GM18868 (cell line): ENCODE data around the gene NR5A1.

Experiments used
- ATAC-seq: cut with Tn5 transposase; IDR thresholded peaks from one replicate; pipeline ENCODE4 v1.9.1; 2021; ENCODE audit warnings: mild to moderate bottlenecking, moderate library complexity; ENCODE audit not compliant: unreplicated experiment

The NR5A1 gene

DNA sequence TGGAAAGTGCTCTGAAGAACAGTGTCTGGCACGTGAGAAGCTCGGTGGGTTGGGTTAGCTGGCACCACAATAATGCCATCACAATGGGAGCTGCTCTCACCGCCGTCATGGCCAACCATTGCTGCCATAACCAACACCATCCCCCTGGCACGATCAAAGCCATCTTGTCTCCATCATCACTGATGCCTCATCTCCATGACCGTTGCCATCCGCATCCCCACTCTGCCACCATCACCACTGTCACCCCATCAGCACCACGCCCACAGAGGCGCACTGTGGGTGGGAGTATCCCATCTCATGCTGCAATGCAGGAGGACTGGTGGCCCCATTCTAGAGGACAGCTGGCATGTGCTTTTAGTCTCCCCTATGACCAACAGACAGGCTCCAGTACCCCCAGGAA, 23.7 kb downstream of the NR5A1 start:
- no peak for ATAC-seq

DNA sequence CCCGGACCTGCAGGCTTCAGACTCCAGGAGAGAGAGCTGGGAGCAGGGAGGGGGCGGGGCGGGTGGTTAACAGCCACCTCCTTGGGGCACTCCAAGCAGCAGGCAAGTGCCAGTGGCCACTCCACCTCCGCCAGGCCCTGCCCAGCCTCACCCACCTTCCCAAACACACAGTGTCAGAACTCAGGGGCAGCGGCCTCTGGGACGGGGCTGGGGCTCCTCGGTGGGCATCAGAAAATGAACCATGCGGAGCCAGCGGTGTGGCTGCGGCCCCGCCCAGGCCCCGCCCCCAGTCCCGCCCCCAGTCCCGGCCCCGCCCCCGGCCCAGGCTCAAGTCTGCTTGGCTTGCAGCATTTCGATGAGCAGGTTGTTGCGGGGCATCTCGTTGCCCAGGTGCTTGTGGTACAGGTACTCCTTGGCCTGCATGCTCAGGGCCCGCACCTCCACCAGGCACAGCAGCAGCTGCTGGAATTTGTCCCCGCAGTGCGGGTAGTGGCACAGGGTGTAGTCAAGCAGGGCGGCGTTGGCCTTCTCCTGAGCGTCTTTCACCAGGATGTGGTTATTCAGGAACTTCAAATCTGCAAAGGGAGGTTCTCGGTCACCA, 24.7 kb downstream of the NR5A1 start:
- ATAC-seq: no peak

DNA sequence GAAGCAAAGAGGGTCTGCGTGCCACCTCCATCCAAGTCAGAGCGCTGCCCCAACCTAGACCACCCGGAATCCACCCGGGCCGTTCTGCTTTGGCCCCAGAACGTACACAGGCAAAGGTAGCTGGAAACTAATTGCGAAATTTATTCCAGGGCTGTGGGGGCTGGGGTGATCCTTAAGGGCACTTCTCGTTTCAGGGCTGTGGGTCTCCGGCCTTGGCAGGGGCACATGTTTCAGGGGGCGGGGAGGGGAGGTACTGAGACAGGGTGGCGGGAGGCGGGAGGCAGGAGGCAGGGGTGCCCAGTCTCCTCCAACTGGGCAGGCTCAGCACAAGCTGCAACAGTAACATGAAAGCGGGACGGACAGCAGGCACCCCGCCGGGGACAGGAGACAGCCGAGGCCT, 26.1 kb downstream of the NR5A1 start:
- ATAC-seq: no peak

DNA sequence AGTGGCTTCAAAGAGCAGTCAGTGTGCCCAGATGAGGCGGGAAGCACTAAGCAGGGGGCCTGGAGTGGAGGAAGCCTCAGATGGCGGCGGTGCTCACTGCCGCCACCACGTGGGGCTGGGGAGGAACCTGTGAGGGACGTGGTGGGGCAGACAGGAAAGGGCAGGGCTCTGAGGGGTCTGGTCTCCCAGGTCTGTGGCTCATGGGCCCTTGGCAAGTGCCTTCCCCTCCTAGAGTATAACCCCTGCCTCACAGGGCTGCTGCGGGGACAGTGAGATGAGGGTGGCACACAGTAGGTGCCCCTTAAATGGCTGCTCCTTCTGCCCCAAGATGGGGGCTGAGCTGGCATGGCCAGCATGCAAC, 26.6 kb downstream of the NR5A1 start:
- ATAC-seq: peak; percentile 53

DNA sequence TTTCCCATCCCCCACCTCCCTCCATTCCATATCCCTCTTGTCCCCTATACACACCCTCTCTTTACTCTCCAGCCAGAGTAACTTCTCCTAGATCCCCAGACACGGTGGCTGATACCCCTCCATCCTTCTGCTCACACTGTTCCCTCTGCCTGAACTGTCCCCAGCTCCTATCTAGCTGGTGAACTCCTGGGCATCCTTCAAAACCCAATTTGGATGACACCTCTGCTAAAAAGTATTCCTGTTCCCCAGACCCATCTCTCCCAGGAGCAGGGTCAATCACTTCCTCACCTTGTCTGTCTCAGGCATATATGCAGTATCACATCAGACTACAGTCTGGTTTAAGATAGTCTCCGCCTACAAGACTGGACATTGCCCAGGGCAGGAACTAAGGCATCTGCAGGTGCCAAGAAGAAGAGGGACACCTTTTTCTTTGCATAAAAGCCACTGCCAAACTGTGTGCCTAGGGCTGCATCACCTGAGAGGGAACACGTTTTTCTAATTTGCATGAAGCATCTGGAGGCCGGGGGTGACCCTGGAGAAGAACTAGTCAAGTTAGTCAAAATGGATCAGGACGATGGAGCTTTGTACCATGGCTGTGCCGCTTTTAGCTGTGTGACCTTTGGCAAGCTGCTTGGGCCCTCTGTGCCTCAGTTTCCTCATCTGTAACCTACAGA, 27.1 kb downstream of the NR5A1 start:
- no peak for ATAC-seq

DNA sequence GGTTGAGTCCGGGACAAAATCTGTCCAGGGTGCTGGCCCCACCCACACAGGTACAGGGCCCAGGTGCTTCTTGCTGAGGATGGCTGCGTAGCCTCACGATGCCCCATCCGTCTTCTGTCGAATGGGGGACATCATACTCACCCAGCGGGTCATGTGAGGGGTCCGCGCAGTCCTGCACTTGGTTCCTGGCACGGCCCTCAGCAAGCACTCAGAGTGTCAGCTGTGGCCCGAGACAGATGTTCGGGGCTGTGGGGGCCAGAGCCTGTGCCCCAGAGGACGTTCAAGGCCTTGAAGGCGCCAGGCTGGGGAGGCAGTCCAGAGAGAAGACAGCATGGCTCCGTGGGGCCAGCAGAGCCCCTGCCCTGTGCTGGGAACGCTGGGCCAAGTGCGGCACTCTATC, 27.8 kb downstream of the NR5A1 start:
- no peak for ATAC-seq

DNA sequence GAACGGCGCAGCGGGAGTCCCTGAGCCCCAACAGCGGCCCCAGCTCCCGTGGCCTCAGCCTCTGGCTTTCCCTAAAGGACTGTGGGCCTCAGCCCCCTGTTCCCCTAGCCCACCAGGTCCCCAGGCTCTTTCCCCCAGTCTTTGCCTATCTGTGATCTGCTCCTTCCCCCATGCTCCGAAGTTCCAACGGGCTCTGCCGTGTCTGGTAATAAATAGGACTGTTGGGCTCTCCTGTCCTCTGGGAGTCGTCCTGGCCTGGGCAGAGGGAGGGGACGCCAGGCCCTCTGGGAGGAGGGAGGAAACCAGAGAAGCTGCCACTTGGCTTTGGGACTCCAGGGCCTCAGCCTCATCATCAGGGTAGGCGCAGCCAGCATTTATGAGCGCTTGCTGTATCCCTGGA, 28.8 kb downstream of the NR5A1 start:
- no peak for ATAC-seq

DNA sequence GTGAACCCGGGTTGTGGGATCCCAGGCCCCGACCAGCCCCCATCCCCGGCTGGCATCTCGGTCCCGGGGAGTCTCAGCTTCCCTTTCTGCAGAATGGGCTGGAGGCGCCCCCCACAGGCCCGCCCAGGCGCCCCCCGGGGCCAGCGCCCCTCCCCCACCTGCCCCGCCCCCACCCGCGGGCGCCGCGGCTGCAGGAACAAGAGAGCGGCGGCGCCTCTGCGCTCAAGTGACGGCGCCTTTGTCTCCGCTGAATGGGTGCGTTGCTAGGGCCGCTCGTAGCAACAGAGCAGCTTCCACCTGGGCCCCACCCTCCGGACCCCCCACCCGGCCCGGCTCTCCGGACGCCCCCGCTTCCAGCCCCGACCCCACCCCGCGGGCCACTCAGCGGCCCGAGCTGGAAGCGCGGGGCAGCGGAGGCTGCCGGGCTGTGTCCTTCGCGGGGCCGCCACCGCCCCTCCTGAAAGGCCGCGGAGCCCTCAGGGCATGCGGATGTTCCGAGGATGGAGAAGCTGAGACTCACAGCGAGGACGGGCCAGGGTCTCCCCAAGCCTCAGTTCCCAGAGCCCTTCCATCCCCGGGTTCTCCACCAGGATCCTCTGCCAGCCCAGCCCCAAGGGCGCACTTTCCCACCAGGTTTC, 29.4 kb downstream of the NR5A1 start:
- ATAC-seq: no peak

DNA sequence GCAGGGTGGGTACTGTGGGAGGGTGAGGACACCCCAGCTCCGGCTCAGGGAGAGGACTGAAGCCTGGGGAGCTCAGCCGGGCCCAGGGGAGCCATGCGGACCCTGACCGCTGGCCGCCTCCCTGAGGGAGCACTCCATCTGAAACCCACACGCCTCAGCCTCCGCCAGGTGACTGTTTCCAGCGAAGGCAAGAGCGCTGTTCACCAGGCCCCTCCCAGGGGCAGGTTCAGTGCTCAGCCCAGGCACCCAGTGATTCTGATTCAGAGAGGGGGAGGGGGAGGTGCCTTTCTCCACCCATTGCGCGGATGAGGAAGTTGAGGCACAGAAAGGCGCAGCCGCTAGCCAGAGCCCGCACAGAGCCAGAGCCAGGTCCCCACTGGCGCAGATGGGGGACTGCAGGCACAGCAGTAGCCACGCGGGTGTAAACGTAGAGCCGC, 30.0 kb downstream of the NR5A1 start:
- no peak for ATAC-seq

DNA sequence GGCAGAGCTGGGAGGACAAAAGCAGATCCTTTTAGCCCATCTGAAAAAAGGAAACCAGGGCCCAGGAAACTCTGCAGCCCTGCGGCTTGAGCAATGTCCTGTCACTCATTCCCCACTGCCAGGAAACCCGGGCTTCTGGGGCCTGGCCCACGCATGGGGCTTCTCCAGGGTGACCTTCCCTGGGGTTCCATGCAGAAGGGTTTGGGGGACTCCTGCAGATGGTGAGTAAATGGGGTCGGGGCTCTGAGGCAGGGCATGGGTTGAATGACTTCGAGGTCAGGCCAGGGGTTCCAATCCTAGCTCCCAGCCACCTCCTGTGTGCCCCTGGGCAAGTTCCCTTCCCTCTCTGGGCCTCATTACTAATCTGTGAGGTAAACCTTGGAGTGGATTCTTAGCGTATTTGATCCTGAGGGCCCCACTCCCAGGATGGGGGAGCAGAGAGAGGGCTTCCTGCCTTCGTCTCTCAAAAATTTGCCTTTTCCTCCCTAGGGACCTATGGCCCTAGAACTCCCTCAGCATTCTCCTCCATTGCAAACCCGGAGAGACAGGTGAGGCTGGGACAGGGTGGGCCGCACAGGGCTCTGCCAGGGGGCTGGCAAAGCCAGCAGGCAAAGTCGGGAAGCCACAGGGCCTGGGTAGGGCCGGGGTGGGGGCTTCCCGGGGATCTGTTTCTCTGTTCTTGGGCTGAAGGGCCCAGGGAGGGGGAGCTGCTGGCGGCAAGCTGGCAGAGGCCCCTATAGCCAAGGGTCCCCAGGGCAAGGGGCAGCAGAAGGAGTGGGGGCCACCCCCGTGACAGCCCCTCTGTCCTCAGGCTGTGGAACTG, 31.1 kb downstream of the NR5A1 start:
- ATAC-seq: no peak

DNA sequence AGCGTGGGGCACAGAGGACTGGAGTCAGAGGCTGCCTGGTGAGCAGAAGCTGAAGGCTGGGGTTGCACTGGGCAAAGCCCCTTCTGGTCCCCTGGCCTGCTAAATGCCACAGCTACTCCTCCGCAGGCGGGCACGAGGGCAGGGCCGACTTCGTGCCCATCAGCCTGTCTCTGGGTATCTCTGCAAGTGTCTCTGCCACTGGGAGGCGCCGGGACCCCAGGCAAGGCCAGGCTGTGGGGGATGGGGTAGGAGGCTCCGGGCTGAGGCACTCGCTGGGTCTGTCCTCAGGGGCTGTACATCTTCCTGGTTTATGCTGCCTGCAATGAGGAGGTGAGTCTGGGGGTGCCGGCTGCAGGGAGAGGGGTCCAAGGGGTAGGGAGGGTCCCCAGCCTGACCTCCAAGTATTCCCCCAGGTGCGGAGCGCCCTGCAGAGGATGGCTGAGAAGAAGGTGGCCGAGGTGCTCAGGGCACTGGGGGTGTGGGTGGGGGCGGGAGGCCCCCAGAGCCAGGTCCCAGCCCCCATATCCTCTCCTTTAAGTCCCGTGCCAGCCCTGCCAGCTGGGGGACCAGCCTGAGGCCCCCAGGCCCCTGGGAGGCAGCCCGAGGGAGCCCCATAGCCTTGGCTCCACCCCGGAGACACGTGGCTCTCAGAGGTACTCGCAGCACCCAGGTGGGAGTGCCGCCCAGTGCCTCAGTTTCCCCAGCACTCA, 31.9 kb downstream of the NR5A1 start:
- no peak for ATAC-seq

DNA sequence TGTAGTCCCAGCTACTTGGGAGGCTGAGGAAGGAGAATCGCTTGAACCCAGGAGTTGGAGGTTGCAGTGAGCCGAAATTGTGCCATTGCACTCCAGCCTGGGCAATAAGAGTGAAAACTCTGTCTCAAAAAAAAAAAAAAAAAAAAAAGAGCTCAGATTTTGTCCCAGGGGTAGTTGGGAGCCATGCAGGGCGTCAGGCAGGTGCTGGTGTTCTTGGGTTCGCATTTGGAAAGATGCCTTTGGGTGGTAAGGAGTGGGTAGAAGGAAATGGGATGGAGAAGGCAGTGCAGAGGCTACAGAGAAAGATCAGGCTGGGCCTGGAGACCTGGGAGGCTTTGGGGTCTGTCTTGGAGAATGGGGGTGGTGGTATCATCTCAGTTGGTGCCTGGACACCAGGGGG, 33.0 kb downstream of the NR5A1 start:
- no peak for ATAC-seq

DNA sequence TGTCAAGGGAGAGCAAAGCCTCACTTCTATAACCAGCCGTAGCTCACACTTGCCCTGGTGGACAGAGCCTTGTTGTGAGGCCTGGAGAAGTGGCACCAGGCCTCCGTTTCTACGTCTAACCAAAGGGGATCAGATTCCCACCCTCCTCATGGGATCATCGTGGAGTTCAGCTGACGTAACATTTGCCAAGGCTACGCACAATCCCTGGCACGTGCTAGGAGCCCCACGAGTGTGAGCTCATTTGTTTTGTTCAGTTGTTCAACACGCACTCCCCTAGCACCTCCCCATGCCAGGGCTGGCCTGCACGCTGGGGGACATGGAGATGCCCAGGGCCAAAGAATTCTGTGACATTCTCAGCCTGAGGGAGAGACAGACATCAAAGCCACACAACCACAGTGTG, 33.9 kb downstream of the NR5A1 start:
- no peak for ATAC-seq

DNA sequence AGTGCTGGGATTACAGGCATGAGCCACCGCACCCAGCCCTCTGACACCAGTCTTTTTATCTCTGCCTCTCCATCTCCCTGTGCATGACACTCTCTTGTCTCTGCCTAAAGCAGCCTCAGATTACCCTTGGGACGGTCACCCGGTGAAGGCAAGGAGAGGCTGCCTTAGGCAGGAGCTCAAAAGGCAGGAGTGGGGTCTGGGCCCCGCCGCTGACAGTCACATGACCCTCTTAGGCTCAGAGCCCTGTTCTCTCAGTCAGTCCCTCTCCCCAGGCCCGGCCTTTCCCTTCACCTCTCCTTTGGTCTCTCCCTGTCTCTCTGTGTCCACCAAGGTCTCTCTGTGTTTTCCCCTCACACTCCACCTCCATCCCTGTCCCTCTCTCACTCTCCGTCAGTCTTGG, 34.4 kb downstream of the NR5A1 start:
- no peak for ATAC-seq

DNA sequence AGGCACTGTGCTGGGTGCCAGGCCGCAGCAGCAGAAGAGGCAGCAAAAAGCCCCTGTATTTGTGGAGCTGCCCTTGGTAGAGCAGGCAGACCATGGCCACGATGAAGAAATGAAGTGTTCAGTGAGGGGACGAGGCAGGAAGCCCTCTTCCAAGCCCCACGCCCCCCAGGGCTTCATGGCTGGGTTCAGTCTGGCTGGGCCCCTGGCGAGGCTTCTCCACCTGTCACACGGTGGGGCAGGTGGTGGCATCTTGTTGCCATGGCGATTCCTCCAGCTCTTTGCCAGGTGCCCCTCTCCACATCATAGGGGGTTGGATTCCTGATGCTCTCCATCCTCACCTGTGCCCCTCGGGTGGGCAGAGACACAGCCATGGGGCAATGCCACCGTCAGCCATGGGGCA, 35.4 kb downstream of the NR5A1 start:
- no peak for ATAC-seq

DNA sequence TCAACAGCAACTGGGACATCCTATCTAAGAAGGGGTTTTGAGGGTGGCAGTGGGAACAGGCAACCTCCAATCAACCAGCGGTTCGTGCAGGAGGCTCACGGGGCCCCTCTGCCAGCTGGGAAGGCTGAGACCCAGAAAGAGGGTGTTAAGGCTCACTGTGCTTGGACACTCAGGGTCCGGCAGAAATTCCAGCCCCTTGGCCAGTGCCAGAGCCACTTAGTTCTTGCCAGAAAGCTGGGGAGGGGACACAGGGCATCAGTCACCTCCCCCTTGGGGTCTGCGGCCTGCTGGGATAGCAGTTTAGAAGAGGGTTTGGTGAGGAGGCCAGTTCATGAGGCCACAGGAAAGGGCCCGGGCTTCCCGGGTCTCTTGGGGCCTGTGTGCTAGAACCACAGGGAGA, 36.5 kb downstream of the NR5A1 start:
- ATAC-seq: no peak

DNA sequence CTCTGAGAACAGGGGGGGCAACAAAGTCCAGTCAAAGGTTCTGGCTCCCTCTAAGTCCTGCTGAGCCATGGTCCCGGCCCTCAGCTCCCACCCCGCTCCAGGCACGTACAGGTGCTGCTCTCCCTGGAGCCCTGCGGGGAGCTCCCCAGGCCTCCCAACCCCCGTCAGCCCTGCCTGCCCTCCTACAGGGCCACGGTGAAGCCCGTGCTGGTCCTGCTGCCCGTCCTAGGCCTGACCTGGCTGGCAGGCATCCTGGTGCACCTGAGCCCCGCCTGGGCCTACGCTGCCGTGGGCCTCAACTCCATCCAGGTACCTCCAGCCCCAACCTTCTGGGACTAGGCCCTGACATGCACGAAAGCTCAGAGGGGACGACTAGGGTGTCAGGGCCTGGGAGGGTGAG, 36.9 kb downstream of the NR5A1 start:
- ATAC-seq: no peak

DNA sequence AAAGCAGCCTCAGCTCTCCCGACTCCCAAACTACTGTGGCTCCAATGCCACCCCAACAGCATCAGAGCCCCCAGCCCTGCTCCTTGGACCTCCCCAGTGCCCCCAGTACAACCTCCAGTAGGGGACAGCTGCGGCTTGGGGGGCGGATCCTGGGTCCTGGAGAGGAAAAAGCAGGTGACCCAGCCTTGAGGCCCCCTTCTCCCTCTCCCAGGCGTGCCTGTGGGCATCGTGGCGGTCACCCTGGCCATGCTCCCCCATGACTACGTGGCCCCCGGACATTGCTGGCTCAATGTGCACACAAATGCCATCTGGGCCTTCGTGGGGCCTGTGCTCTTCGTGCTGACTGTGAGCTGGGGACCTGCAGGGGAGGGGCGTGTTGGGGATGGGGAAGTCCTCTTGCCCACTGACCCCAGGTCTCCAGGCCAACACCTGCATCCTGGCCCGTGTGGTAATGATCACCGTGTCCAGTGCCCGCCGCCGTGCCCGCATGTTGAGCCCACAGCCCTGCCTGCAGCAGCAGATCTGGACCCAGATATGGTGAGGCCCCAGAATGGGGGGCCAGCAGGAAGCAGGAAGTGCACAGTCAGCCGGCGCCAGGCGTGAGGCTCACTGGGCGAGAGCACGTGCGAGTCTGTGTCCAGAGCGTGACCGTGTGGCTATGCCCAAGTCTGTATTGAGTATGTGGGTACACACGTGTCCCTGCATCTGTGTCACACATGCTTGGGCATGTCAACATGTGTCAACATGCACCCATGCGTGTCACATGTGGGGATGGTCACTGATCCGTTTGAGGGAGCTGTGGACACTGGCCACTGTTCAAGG, 38.0 kb downstream of the NR5A1 start:
- no peak for ATAC-seq

DNA sequence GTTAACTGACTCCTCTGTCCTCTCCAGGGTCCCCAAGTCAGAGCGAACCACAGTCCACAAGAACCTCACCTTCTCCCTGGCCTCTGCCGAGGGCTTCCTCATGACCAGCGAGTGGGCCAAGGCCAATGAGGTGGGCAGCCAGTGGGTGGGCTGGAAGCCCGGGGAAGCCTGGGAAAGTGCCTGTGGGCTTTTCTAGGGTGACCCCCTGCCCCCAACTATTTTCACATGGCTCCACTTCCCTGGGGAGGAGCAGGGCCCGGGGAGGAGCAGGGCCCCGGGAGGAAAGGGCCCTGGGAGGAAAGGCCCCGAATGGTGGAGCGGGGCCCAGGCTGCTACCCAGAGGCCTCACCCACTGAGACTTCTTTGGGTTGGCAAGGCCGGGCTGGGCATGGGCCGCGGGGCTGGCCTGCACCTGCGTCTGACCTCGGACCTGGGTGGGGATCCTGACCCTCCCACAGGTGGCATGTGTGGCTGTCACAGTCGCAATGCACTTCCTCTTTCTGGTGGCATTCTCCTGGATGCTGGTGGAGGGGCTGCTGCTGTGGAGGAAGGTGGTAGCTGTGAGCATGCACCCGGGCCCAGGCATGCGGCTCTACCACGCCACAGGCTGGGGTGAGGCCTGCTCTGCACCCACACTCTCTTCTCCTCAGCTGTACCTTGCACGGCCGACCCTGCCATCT, 39.0 kb downstream of the NR5A1 start:
- no peak for ATAC-seq
